HG03280 (cell line): ENCODE measurements around the gene TLNRD1.

Experiments
- ATAC-seq: cut with Tn5 transposase; IDR thresholded peaks from one replicate; pipeline ENCODE4 v1.9.1; 2021; ENCODE audit warnings: mild to moderate bottlenecking, moderate library complexity; ENCODE audit not compliant: unreplicated experiment

TLNRD1 gene

GRCh38 chr15:81053621-81054020 is 52.9 kb downstream of the TLNRD1 start:
- no peak for ATAC-seq

DNA sequence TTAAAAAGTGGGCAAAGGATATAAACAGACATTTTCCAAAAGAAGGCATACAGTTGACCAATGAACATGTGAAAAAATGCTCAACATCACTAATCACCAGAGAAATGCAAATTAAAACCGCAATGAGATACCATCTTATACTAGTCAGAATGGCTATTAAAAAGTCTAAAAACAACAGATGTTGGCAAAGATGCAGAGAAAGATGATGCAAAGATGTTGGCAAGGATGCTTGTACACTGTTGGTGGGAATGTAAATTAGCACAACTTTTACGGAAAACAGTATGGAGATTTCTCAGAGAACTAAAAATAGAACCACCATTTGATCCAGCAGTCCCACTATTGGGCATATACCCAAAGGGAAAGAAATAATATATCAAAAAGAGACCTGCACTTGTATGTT is 53.5 kb downstream of the TLNRD1 start:
- no peak for ATAC-seq
